CD14-positive monocyte (primary cell): ENCODE measurements around the gene MED10. TPM values are rescaled to one million over a fixed set of nuclear protein-coding genes. Genes with fewer than 3 reads are reported as not detected.
A peak's percentile ranks its signal among the peaks of the same experiment; 100 is the strongest.

Source experiments
- DNase-seq, 3 donors: peaks; one replicate each; pipeline ENCODE4 v3.0.0-alpha.2; 2011 to 2022
- H2AFZ ChIP-seq: 2 replicates; pipeline ENCODE4 v1.6.0; 2012; ENCODE audit warnings: mild to moderate bottlenecking, low read depth, low read length, inconsistent platforms; ENCODE audit not compliant: insufficient read depth, poor library complexity, severe bottlenecking
- H3K27ac ChIP-seq, 2 donors: 1 replicate in 1 of 2; 2 replicates in 1 of 2; pipeline ENCODE4 v1.5.1; 2012 to 2013; ENCODE audit warnings: low read length in 2 of 2, control low read depth in 1 of 2, inconsistent platforms in 1 of 2, low read depth in 1 of 2, mild to moderate bottlenecking in 1 of 2
- H3K27me3 ChIP-seq, 2 donors: one replicate each; pipeline versions ENCODE4 v1.6.0 to v1.6.1; 2011 to 2013; ENCODE audit warnings: low read length in 2 of 2; ENCODE audit not compliant: control insufficient read depth in 2 of 2, insufficient read depth in 2 of 2
- H3K36me3 ChIP-seq, 2 donors: replicated peaks in 1 of 2; 1 replicate in 1 of 2; 2 replicates in 1 of 2; pipeline versions ENCODE4 v1.5.1 to v1.6.1; 2012 to 2013; ENCODE audit warnings: low read length in 2 of 2, control low read depth in 1 of 2, inconsistent platforms in 1 of 2, mild to moderate bottlenecking in 1 of 2; ENCODE audit not compliant: insufficient read depth in 2 of 2, control insufficient read depth in 1 of 2
- H3K4me1 ChIP-seq, 2 donors: 1 replicate in 1 of 2; 2 replicates in 1 of 2; pipeline versions ENCODE4 v1.5.1 to v1.6.1; 2012 to 2013; ENCODE audit warnings: low read length in 2 of 2, control low read depth in 1 of 2, inconsistent platforms in 1 of 2, mild to moderate bottlenecking in 1 of 2, moderate library complexity in 1 of 2; ENCODE audit not compliant: insufficient read depth in 2 of 2, control insufficient read depth in 1 of 2
- H3K4me2 ChIP-seq: replicated peaks from 2 replicates; pipeline ENCODE3; 2012; ENCODE audit warnings: low read length, moderate library complexity, mild to moderate bottlenecking; ENCODE audit not compliant: poor library complexity, severe bottlenecking; ENCODE audit errors: extremely low read depth
- H3K4me3 ChIP-seq, 3 experiments: fragments of 200-600 bp in 1 of 3; sonication (generic) in 1 of 3; replicated peaks in 1 of 3; 1 replicate in 2 of 3; 2 replicates in 1 of 3; pipeline ENCODE4 v1.5.1; 2011 to 2013; ENCODE audit warnings: low read length in 3 of 3, mild to moderate bottlenecking in 3 of 3, control low read depth in 2 of 3, low read depth in 2 of 3, inconsistent platforms in 1 of 3, moderate library complexity in 1 of 3
- H3K79me2 ChIP-seq: 2 replicates; pipeline ENCODE4 v1.6.0; 2012; ENCODE audit warnings: mild to moderate bottlenecking, control low read depth, inconsistent platforms, low read length, moderate library complexity; ENCODE audit not compliant: insufficient read depth
- H3K9ac ChIP-seq: 2 replicates; pipeline ENCODE4 v1.6.0; 2017; ENCODE audit warnings: low read length, mild to moderate bottlenecking; ENCODE audit not compliant: insufficient read depth, poor library complexity, severe bottlenecking
- H3K9me3 ChIP-seq, 2 donors: replicated peaks in 1 of 2; 1 replicate in 1 of 2; 2 replicates in 1 of 2; pipeline versions ENCODE4 v1.5.1 to v1.6.1; 2012 to 2013; ENCODE audit warnings: low read length in 2 of 2, control low read depth in 1 of 2; ENCODE audit not compliant: control insufficient read depth in 1 of 2, insufficient read depth in 1 of 2
- H4K20me1 ChIP-seq: 2 replicates; pipeline ENCODE4 v1.6.0; 2012; ENCODE audit warnings: mild to moderate bottlenecking, low read length, control low read depth, moderate library complexity; ENCODE audit not compliant: insufficient read depth
- H3K27ac Mint-ChIP-seq, 7 donors: one replicate each; pipeline ENCODE4 v1.8.0; 2020; ENCODE audit warnings: mild to moderate bottlenecking in 7 of 7, mixed read lengths in 7 of 7, moderate library complexity in 6 of 7, inconsistent platforms in 2 of 7
- H3K27me3 Mint-ChIP-seq, 3 donors: one replicate each; pipeline ENCODE4 v1.8.0; 2021 to 2022; ENCODE audit warnings: low read depth in 3 of 3, mild to moderate bottlenecking in 3 of 3, mixed read lengths in 3 of 3, moderate library complexity in 3 of 3, inconsistent platforms in 1 of 3
- H3K36me3 Mint-ChIP-seq, 2 donors: one replicate each; pipeline ENCODE4 v1.8.0; 2020; ENCODE audit warnings: mixed read lengths in 2 of 2, inconsistent platforms in 1 of 2, mild to moderate bottlenecking in 1 of 2
- H3K4me1 Mint-ChIP-seq: one replicate; pipeline ENCODE4 v1.8.0; 2020; ENCODE audit warnings: mild to moderate bottlenecking, mixed read lengths
- H3K4me3 Mint-ChIP-seq, 2 donors: one replicate each; pipeline ENCODE4 v1.8.0; 2020; ENCODE audit warnings: mild to moderate bottlenecking in 2 of 2, mixed read lengths in 2 of 2, moderate library complexity in 1 of 2
- H3K9me3 Mint-ChIP-seq, 7 donors: one replicate each; pipeline ENCODE4 v1.8.0; 2020 to 2022; ENCODE audit warnings: mixed read lengths in 7 of 7, mild to moderate bottlenecking in 6 of 7, moderate library complexity in 6 of 7, inconsistent platforms in 2 of 7
- CTCF ChIP-seq: fragments of 200-600 bp; IDR thresholded peaks from one replicate; pipeline ENCODE4 v1.8.0; 2022; ENCODE audit warnings: antibody characterized with exemption, mild to moderate bottlenecking
- WGBS: methylation state at CpG from one replicate; pipeline ENCODE4 v1.1.5; 2013; ENCODE audit warnings: missing lambda C conversion rate; ENCODE audit not compliant: insufficient coverage; 5-methylcytosine and 5-hydroxymethylcytosine counted together
- intact Hi-C, 2 donors: fragments of 100-400 bp; cut with micrococcal nuclease; formaldehyde crosslinking; loops; one replicate each; pipeline versions ENCODE4 v1.15.0 to v1.15.1; 2023
- polyA minus RNA-seq: library from RNA; depleted of rRNA, polyadenylated mRNA; stranded (reverse); fragments of >200 nt; gene quantifications from 2 replicates; pipeline ENCODE4 v1.2.3, GENCODE V29; 2012
- polyA plus RNA-seq, 3 donors: library from polyadenylated mRNA; depleted of rRNA in 1 of 3; unstranded in 2 of 3; stranded (reverse) in 1 of 3; fragments of 300-500 nt in 2 of 3; fragments of >200 nt in 1 of 3; fragmentation: Illumina TruSeq in 2 of 3; gene quantifications; 1 replicate in 2 of 3; 2 replicates in 1 of 3; pipeline ENCODE4 v1.2.3, GENCODE V29; 2012 to 2021
- total RNA-seq, 12 experiments: library from RNA in 1 of 12; stranded (reverse) in 1 of 12; fragments of 120-200 nt in 1 of 12; gene quantifications; one replicate each; pipeline ENCODE4 v1.2.4 and lab custom pipeline; 2013 to 2026; ENCODE audit warnings: mixed read lengths in 6 of 12, inconsistent platforms in 1 of 12

The MED10 gene
- 10.4 TPM for total RNA-seq (2013)
- 10 to 100 TPM; 27.6 to 47.8 (median 47.3) TPM for polyA plus RNA-seq
- polyA minus RNA-seq: 5.0 and 6.2 TPM in 2 replicates
- total RNA-seq (lab: John Stamatoyannopoulos, UW): 7.5 to 17.7 (median 13.8) reads per million in 11 experiments

GRCh38 chr5:6377905-6378765 is at the start of gene MED10:
TSS of gene MED10 (minus strand) at chr5:6378547. CDS start at chr5:6378483, 64 bp downstream.
- Histone ChIP-seq H3K4me3 (peak within 1 kb of the TSS; percentile 79 to 98 (median 93)), H3K79me2 (peaks cover 36% of the 10 kb centered on the region), H3K27me3 (peaks cover 4 to 7% of the 10 kb centered on the region in 2 donors), H4K20me1 (peaks cover 44% of the 10 kb centered on the region), H2AFZ (peak within 1 kb of the TSS; percentile 92), H3K9ac (peak within 1 kb of the TSS; percentile 90), H3K4me2 (peak within 1 kb of the TSS; percentile 80), H3K9me3 (no peaks in the 10 kb centered on the region), H3K4me1 (peaks cover 15 to 21% of the 10 kb centered on the region in 2 donors), H3K36me3 (peaks cover 37 to 39% of the 10 kb centered on the region in 2 donors), H3K27ac (peak within 1 kb of the TSS; percentile 66 to 86)
- Mint-ChIP-seq H3K4me1 (peaks cover 24% of the 10 kb centered on the region), H3K4me3 (peak within 1 kb of the TSS; percentile 99 to 100), H3K27ac (peak within 1 kb of the TSS; percentile 89 to 97 (median 95)), H3K36me3 (peaks cover 34% of the 10 kb centered on the region in 2 donors), H3K9me3 (peaks cover 0 to 2% (median 0%) of the 10 kb centered on the region in 7 donors), H3K27me3 (peaks cover 6 to 13% (median 12%) of the 10 kb centered on the region in 3 donors)
- no peak for TF ChIP-seq CTCF
- DNase-seq: peak; percentile 83 to 86 (median 86)
- intact Hi-C loops: loop anchor here (10.0 kb wide), 2 partner anchors 367 to 1497 kb away; no protein-coding TSS in a partner anchor
- WGBS: 0% methylated on average over 57 of the region's 60 CpGs

GRCh38 chr5:6427694-6428093 is 49.3 kb upstream of the MED10 start:
- H2AFZ ChIP-seq: no peak overlapping the region
- no peaks in the 10 kb centered on the region for H3K79me2 ChIP-seq
- H3K4me3 ChIP-seq: no peak overlapping the region
- Mint-ChIP-seq H3K27ac (no peak overlapping the region), H3K27me3 (peaks cover 0 to 17% (median 8%) of the 10 kb centered on the region in 3 donors), H3K4me1 (no peaks in the 10 kb centered on the region), H3K9me3 (peaks cover 0 to 5% (median 0%) of the 10 kb centered on the region in 7 donors), H3K36me3 (no peaks in the 10 kb centered on the region), H3K4me3 (no peak overlapping the region)
- 100% methylated on average over 1 of the region's 4 CpGs for WGBS
- no peaks in the 10 kb centered on the region for H3K9me3 ChIP-seq
- TF ChIP-seq CTCF: no peak
- H3K4me2 ChIP-seq: no peak overlapping the region
- DNase-seq: no peak
- H3K27me3 ChIP-seq: no peaks in the 10 kb centered on the region
- no peaks in the 10 kb centered on the region for H3K36me3 ChIP-seq
- intact Hi-C loops: no loop called here
- H3K27ac ChIP-seq: no peak overlapping the region
- no peaks in the 10 kb centered on the region for H4K20me1 ChIP-seq
- H3K4me1 ChIP-seq: no peaks in the 10 kb centered on the region
- H3K9ac ChIP-seq: no peak overlapping the region
